ENCODE results near the gene RAPGEF5. TPM values are rescaled to one million over a fixed set of nuclear protein-coding genes. Genes with fewer than 3 reads are reported as not detected.
A peak's percentile ranks its signal among the peaks of the same experiment; 100 is the strongest.

Gene RAPGEF5
- total RNA-seq, 1 experiment from 2014 or later, result 13.3 TPM

GRCh38 chr7:22302193-22302592, 54.8 kb downstream of the RAPGEF5 start:
- no peak overlapping the region for H2AK5ac ChIP-seq (ENCODE audit: insufficient read length, low read length)
- no peak overlapping the region for H3T11ph ChIP-seq (ENCODE audit: low read length)
- no peak overlapping the region for H2BK12ac ChIP-seq (ENCODE audit: insufficient read length, low read depth, low read length)
- Mint-ChIP-seq H3K27ac (peak overlapping the region in 1 of 3 experiments; percentile 26; a peak in 3 of 7 replicates), H3K9me3 (peaks cover 0 to 3% of the 10 kb centered on the region in 2 experiments; a peak in 2 of 5 replicates), H3K4me3 (no peak overlapping the region), H3K27me3 (ENCODE audit: low read depth) (no peaks in the 10 kb centered on the region), H3K4me1 (no peaks in the 10 kb centered on the region), H3K36me3 (ENCODE audit: insufficient read depth in 1 of 3, low read depth in 3 of 3) (peaks cover 27 to 38% (median 34%) of the 10 kb centered on the region in 3 experiments)
- no peak overlapping the region for H2BK15ac ChIP-seq (ENCODE audit: low read depth, low read length)
- no peaks in the 10 kb centered on the region for H4K20me1 ChIP-seq (ENCODE audit: control insufficient read depth, insufficient read depth, insufficient read length)
- no peak overlapping the region for H4K5ac ChIP-seq (ENCODE audit: insufficient read length, low read depth, low read length)
- no peak for DNase-seq
- H3K79me1 ChIP-seq (ENCODE audit: insufficient read depth, low read depth, low read length, poor library complexity, severe bottlenecking), result no peaks in the 10 kb centered on the region
- no peak overlapping the region for H4K91ac ChIP-seq (ENCODE audit: insufficient read length, low read depth, low read length)
- no peak overlapping the region for H2BK120ac ChIP-seq (ENCODE audit: low read depth, low read length, poor library complexity, severe bottlenecking)
- no peak overlapping the region for H3K4me2 ChIP-seq (ENCODE audit: insufficient read depth, insufficient read length, low read length)
- H3K4ac ChIP-seq (ENCODE audit: low read depth, low read length), result no peak overlapping the region
- TF ChIP-seq, protein P1, sequence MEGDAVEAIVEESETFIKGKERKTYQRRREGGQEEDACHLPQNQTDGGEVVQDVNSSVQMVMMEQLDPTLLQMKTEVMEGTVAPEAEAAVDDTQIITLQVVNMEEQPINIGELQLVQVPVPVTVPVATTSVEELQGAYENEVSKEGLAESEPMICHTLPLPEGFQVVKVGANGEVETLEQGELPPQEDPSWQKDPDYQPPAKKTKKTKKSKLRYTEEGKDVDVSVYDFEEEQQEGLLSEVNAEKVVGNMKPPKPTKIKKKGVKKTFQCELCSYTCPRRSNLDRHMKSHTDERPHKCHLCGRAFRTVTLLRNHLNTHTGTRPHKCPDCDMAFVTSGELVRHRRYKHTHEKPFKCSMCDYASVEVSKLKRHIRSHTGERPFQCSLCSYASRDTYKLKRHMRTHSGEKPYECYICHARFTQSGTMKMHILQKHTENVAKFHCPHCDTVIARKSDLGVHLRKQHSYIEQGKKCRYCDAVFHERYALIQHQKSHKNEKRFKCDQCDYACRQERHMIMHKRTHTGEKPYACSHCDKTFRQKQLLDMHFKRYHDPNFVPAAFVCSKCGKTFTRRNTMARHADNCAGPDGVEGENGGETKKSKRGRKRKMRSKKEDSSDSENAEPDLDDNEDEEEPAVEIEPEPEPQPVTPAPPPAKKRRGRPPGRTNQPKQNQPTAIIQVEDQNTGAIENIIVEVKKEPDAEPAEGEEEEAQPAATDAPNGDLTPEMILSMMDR (conservative IDR thresholded peaks at IDR 0.05), result no peak
- no peak overlapping the region for H2BK20ac ChIP-seq (ENCODE audit: low read depth, low read length, poor library complexity, severe bottlenecking)
- no peak overlapping the region for H3K18ac ChIP-seq (ENCODE audit: insufficient read length, low read depth, low read length)
- H3K27me3 ChIP-seq (ENCODE audit: insufficient read depth, low read length), result no peaks in the 10 kb centered on the region
- no peak overlapping the region for H3K14ac ChIP-seq (ENCODE audit: insufficient read depth, low read length)
- no peak overlapping the region for H2AFZ ChIP-seq (ENCODE audit: low read length)
- no peaks in the 10 kb centered on the region for H3K9me3 ChIP-seq (ENCODE audit: control insufficient read depth, low read depth, low read length)
- no peaks in the 10 kb centered on the region for H3K23me2 ChIP-seq (ENCODE audit: insufficient read length, low read depth, low read length, poor library complexity, severe bottlenecking)
- H3K4me1 ChIP-seq (ENCODE audit: insufficient read depth, low read length), result no peaks in the 10 kb centered on the region
- WGBS (ENCODE audit: extremely low coverage, insufficient read length, low lambda C conversion rate), result no CpG with 5 or more reads among the region's 2 CpGs
- no peak overlapping the region for H3K27ac ChIP-seq (ENCODE audit: insufficient read length, low read depth, low read length)
- H4K8ac ChIP-seq (replicated peaks; ENCODE audit: insufficient read length, low read depth, low read length), result no peak overlapping the region
- H3K79me2 ChIP-seq (ENCODE audit: insufficient read depth, low read length), result no peaks in the 10 kb centered on the region
- no peak overlapping the region for H3K23ac ChIP-seq (ENCODE audit: insufficient read length, low read depth, low read length)
- H2BK5ac ChIP-seq (ENCODE audit: insufficient read length, low read length), result no peak overlapping the region
- no peak overlapping the region for H3K56ac ChIP-seq (ENCODE audit: insufficient read length, low read depth, low read length)
- no peak overlapping the region for H3K9ac ChIP-seq (ENCODE audit: extremely low read depth, insufficient read length, low read length)

Data from H9 (cell line).